ENCODE data around the gene MPG.

DNA sequence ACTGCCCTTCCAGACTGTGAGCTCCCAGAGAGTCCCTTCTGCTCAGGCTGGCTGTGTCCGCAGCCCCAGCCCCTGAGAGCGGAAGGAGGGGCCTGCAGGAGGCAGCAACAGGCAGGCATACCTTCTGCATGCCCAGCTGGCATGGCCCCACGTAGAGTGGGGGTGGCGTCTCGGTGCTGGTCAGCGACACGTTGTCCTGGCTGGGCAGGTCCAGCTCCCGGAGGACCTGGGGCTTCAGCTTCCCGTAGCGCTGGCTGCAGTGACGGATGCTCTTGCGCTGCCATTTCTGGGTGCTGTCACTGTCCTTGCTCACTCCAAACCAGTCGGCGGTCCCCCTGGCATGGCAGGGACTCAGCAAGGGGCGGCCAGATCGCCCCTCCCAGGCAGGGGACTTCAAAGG, 14.6 kb upstream of the MPG start:
- no peak for TF ChIP-seq FOXM1 (IDR thresholded peaks at IDR 0.05; ENCODE audit: borderline replicate concordance, low read depth)
- TF ChIP-seq EP300 (IDR thresholded peaks at IDR 0.05; ENCODE audit: borderline replicate concordance): no peak
- TF ChIP-seq TAF1 (IDR thresholded peaks at IDR 0.05; ENCODE audit: low read depth): no peak
- no peak for TF ChIP-seq RAD21 (IDR thresholded peaks at IDR 0.05; ENCODE audit: low read depth)
- TF ChIP-seq EGR1 (IDR thresholded peaks at IDR 0.05): no peak
- TF ChIP-seq, protein P1, sequence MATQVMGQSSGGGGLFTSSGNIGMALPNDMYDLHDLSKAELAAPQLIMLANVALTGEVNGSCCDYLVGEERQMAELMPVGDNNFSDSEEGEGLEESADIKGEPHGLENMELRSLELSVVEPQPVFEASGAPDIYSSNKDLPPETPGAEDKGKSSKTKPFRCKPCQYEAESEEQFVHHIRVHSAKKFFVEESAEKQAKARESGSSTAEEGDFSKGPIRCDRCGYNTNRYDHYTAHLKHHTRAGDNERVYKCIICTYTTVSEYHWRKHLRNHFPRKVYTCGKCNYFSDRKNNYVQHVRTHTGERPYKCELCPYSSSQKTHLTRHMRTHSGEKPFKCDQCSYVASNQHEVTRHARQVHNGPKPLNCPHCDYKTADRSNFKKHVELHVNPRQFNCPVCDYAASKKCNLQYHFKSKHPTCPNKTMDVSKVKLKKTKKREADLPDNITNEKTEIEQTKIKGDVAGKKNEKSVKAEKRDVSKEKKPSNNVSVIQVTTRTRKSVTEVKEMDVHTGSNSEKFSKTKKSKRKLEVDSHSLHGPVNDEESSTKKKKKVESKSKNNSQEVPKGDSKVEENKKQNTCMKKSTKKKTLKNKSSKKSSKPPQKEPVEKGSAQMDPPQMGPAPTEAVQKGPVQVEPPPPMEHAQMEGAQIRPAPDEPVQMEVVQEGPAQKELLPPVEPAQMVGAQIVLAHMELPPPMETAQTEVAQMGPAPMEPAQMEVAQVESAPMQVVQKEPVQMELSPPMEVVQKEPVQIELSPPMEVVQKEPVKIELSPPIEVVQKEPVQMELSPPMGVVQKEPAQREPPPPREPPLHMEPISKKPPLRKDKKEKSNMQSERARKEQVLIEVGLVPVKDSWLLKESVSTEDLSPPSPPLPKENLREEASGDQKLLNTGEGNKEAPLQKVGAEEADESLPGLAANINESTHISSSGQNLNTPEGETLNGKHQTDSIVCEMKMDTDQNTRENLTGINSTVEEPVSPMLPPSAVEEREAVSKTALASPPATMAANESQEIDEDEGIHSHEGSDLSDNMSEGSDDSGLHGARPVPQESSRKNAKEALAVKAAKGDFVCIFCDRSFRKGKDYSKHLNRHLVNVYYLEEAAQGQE (IDR thresholded peaks at IDR 0.05; ENCODE audit: low read depth): no peak
- TF ChIP-seq, protein P2, sequence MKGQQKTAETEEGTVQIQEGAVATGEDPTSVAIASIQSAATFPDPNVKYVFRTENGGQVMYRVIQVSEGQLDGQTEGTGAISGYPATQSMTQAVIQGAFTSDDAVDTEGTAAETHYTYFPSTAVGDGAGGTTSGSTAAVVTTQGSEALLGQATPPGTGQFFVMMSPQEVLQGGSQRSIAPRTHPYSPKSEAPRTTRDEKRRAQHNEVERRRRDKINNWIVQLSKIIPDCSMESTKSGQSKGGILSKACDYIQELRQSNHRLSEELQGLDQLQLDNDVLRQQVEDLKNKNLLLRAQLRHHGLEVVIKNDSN (IDR thresholded peaks at IDR 0.05): no peak
- TF ChIP-seq, protein P3, sequence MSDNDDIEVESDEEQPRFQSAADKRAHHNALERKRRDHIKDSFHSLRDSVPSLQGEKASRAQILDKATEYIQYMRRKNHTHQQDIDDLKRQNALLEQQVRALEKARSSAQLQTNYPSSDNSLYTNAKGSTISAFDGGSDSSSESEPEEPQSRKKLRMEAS (IDR thresholded peaks at IDR 0.05): no peak
- TF ChIP-seq CREB1 (IDR thresholded peaks at IDR 0.05; ENCODE audit: low read depth): no peak

All from Ishikawa (cell line).